ENCODE results near the gene CTBP1. TPM values are rescaled to one million over a fixed set of nuclear protein-coding genes. Genes with fewer than 3 reads are reported as not detected.

Gene CTBP1
- total and polyA plus RNA-seq, 7 donors = 109 to 165 (median 130) TPM

DNA sequence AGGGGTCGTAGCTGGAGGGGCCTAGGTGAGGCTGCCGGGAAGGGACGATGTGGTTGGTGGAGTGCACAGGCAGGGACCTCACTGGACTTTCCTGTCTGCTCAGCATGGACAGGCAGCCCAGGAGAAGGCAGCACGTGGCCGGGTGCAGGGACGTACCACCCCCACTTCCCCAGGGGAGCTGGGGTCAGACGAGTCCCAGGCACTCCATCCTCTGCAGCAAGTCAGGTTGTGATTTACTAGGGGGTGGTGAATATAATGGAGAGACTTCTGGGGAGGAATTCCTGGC lies 1.5 kb upstream of the CTBP1 start:
- H3K4me3 ChIP-seq = peak overlapping the region; percentile 87
- DNase-seq (peak in 1 of 2 donors; percentile 13), ATAC-seq (no peak)
- no peaks in the 10 kb centered on the region for H3K27me3 ChIP-seq (ENCODE audit: insufficient read depth in 3 of 3, low read length in 2 of 3)
- TF ChIP-seq, protein P1, sequence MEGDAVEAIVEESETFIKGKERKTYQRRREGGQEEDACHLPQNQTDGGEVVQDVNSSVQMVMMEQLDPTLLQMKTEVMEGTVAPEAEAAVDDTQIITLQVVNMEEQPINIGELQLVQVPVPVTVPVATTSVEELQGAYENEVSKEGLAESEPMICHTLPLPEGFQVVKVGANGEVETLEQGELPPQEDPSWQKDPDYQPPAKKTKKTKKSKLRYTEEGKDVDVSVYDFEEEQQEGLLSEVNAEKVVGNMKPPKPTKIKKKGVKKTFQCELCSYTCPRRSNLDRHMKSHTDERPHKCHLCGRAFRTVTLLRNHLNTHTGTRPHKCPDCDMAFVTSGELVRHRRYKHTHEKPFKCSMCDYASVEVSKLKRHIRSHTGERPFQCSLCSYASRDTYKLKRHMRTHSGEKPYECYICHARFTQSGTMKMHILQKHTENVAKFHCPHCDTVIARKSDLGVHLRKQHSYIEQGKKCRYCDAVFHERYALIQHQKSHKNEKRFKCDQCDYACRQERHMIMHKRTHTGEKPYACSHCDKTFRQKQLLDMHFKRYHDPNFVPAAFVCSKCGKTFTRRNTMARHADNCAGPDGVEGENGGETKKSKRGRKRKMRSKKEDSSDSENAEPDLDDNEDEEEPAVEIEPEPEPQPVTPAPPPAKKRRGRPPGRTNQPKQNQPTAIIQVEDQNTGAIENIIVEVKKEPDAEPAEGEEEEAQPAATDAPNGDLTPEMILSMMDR (IDR thresholded peaks at IDR 0.05) = no peak
- H3K4me1 ChIP-seq = peaks cover 49% of the 10 kb centered on the region
- WGBS, 3 donors = 82 to 87% (median 83%) methylated on average over 7 of the region's 7 CpGs
- peak overlapping the region; percentile 93 for H3K27ac ChIP-seq
- intact Hi-C loops (cut with DNase I) = loop anchor here (2.0 to 5.0 kb wide), 2 partner anchors 37 to 94 kb away; partner anchors contain the start of gene MAEA (in 1 of the 2)
- no peaks in the 10 kb centered on the region for H3K9me3 ChIP-seq
- peaks cover 0 to 8% of the 10 kb centered on the region in 2 donors for H3K36me3 ChIP-seq (ENCODE audit: insufficient read depth in 1 of 2, low read depth in 1 of 2)

DNA sequence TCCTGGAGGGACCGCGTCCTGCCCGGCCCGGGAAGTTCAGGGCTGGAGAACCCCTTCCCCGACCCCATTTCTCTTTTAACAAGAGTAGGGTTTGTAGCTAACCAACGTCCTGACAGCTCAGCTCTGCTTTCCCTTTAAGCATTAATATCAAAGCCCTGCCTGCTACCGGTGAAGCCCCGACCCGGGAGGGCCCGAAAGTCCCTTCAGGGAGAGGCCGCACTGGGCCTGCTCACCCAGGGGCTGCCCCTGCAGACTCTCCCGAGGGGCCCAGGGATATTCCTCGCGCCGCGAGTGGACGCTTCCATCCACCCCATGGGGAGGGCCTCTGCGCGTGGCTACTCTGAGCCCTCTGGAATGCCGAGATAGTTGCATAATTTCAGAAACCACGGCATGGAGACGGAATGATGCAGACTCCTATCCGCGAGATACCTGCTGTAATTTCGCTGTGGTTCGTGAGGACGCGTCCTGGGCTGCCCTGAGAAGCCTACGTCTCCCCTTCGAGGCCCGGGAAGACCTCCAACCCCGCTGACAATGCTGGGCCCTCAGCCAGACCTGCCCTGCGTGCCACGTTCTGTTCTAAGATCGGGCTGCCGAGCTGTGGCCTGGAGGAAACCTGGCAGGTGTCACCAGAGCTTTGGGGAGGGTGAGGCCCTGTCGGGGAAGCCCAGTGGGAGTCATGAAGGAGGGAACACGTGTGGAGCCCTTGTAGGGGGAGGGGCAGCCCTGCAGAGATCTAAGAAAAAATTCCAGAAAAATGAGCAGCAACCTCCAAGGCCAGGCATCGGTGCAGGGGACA lies 999 bp upstream of the CTBP1 start:
- 11 to 21% (median 14%) methylated on average over 35 to 39 of the region's 39 CpGs for WGBS, 3 donors
- H3K4me3 ChIP-seq = peak overlapping the region; percentile 87
- TF ChIP-seq, protein P1 (IDR thresholded peaks at IDR 0.05) = no peak
- DNase-seq (peak; percentile 50 to 70), ATAC-seq (peak in 3 of 4 donors; percentile 2 to 34 (median 26))
- H3K27ac ChIP-seq = peak overlapping the region; percentile 93
- intact Hi-C loops (cut with DNase I) = loop anchor here (1.0 to 5.0 kb wide), 4 partner anchors 37 to 96 kb away; partner anchors contain the start of gene MAEA (in 1 of the 2)
- H3K36me3 ChIP-seq (ENCODE audit: insufficient read depth in 1 of 2, low read depth in 1 of 2) = peaks cover 0 to 8% of the 10 kb centered on the region in 2 donors
- H3K4me1 ChIP-seq = peaks cover 54% of the 10 kb centered on the region
- H3K9me3 ChIP-seq = no peaks in the 10 kb centered on the region
- no peaks in the 10 kb centered on the region for H3K27me3 ChIP-seq (ENCODE audit: insufficient read depth in 3 of 3, low read length in 2 of 3)

DNA sequence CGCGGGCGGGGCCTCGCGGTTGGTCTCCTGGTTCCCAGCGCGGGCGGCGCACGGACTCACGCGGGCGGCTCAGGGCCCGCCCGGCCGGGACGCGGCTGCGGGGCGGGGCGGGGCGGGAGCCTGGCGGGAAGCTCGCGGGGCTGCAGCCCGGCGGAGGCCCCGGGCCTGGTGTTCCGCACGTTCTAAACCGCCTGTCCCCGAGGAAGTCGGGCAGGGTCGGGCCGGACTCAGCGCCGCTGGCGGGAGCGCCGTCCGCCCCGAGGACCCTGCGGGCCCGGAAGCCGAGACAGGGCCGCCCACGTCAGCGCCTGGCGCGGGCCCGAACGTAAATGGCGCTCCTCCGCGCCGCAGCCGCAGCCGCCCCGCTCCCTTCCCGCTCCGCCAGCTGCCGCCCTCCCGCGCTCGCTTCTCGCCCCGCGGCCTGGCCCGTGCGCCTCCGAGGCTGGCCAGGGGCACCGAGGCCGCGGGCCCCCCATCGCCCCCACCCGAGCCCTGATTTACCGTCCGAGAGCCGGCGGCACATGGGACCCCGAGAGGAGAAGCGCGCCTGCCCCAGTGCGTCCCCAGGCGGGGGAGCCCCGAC lies 309 bp upstream of the CTBP1 start:
- peaks cover 61% of the 10 kb centered on the region for H3K4me1 ChIP-seq
- TF ChIP-seq, protein P1 (IDR thresholded peaks at IDR 0.05) = no peak
- peak overlapping the region; percentile 93 for H3K27ac ChIP-seq
- H3K9me3 ChIP-seq = no peaks in the 10 kb centered on the region
- WGBS, 3 donors = 0 to 1% (median 1%) methylated on average over 33 to 86 of the region's 86 CpGs
- no peaks in the 10 kb centered on the region for H3K27me3 ChIP-seq (ENCODE audit: insufficient read depth in 3 of 3, low read length in 2 of 3)
- H3K4me3 ChIP-seq = peak overlapping the region; percentile 87
- H3K36me3 ChIP-seq (ENCODE audit: insufficient read depth in 1 of 2, low read depth in 1 of 2) = peaks cover 0 to 8% of the 10 kb centered on the region in 2 donors
- intact Hi-C loops (cut with DNase I) = loop anchor here (1.0 to 5.0 kb wide), 2 partner anchors 82 to 97 kb away; no protein-coding TSS in a partner anchor
- ATAC-seq = peak; percentile 69 to 74 (median 70)
- DNase-seq = peak; percentile 90 to 93

DNA sequence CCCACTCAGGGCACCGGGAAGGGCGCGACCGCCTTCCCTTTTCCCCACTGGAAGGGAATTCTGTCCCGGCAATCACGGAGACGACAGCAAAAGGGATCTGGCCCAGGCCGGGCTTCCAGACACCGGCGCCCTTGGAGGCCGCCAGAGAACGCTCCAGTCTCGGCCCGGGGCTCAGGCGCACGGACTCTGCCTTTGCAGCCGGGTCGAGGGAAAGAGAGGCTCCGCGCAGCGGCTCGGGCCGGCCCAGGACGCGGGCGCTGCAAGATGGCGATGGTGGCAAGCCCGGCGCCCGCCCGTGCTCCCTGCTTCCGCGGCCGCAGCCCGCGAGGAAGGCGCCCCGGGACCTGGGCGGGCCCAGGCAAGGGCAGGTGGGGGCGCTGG lies 1.1 kb downstream of the CTBP1 start:
- peak in 2 of 4 donors; percentile 12 to 26 for ATAC-seq
- H3K27me3 ChIP-seq (ENCODE audit: insufficient read depth in 3 of 3, low read length in 2 of 3) = no peaks in the 10 kb centered on the region
- TF ChIP-seq, protein P1 (IDR thresholded peaks at IDR 0.05) = no peak
- H3K36me3 ChIP-seq (ENCODE audit: insufficient read depth in 1 of 2, low read depth in 1 of 2) = peaks cover 0 to 8% of the 10 kb centered on the region in 2 donors
- no peaks in the 10 kb centered on the region for H3K9me3 ChIP-seq
- H3K4me3 ChIP-seq = peak overlapping the region; percentile 84
- intact Hi-C loops (cut with DNase I) = loop anchor here (5.0 kb wide), 1 partner anchor 81 kb away; no protein-coding TSS in a partner anchor
- WGBS, 3 donors = 0 to 1% (median 0%) methylated on average over 23 to 40 of the region's 40 CpGs
- H3K27ac ChIP-seq = peak overlapping the region; percentile 93
- DNase-seq = no peak
- H3K4me1 ChIP-seq = peaks cover 69% of the 10 kb centered on the region
